ENCODE results near the gene ACTL10.
"Not testable (repeated sequence)": the region's sequence is repeated elsewhere in the genome, so short reads cannot be mapped to it uniquely, and the experiment has no call there.

The ACTL10 gene

GRCh38 chr20:33666293-33667244, at the start of gene ACTL10:
Gene ACTL10 (plus strand): TSS chr20:33666943. CDS start chr20:33667498, 555 bp downstream.
- peak; percentile 63 for DNase-seq (ENCODE audit: low read depth, low spot score)

DNA sequence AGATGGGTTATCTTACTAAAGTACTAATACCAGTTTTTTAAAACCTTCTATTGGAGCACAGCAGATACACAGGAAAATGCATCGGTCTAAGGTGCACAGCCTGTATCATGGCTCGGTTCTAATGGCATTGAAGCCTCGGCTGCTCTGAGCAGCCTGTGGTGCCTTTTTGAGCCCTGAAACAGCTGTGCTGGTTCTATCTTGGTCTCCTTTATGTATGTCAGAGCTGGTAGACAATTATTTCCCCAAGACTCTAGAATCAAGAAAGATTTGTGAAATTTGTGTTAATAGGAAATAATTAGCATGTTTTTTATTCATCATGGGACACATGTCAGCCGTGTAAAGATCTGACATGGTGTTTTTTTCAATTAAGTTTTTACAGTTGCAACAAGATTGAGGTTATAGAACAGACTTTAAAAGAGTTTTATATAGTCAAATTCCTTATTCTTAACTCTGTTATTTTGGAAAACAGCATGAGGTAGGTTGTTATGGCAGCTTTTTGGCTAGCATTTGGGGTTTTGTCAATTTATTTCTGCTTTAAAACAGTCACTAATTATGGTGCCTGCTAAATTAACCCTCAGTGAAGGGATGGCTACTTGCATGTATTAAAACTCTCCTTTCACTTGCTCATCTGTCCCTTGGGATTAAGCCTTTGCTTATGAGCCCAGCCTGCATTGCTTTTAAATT, 44.9 kb upstream of the ACTL10 start:
- DNase-seq (ENCODE audit: low read depth, low spot score) = no peak

- no peak for DNase-seq (ENCODE audit: low read depth, low spot score)
Observed at GRCh38 chr20:33622705-33623365, 43.9 kb upstream of the ACTL10 start.

DNA sequence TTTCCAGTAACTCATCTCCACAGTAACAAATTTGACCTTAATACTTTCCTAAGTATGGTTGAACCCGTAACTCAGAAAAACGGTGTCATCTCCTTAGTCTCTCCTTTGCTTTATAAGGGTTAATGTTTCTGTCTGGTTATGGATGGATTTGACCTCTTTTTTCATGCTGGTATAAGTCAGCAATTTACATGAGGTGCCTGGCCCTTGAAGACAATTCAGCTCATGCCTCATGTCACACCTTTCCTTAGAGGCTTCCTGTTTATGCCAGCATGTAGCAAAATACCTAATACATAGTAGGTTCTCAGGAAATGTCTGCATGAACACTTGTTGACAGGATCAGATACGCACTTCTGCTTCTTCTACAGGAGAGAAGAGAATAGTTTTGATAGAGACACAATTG, 42.3 kb upstream of the ACTL10 start:
- DNase-seq (ENCODE audit: low read depth, low spot score) = no peak

GRCh38 chr20:33626190-33626589, 40.6 kb upstream of the ACTL10 start:
- DNase-seq (ENCODE audit: low read depth, low spot score) = no peak

DNA sequence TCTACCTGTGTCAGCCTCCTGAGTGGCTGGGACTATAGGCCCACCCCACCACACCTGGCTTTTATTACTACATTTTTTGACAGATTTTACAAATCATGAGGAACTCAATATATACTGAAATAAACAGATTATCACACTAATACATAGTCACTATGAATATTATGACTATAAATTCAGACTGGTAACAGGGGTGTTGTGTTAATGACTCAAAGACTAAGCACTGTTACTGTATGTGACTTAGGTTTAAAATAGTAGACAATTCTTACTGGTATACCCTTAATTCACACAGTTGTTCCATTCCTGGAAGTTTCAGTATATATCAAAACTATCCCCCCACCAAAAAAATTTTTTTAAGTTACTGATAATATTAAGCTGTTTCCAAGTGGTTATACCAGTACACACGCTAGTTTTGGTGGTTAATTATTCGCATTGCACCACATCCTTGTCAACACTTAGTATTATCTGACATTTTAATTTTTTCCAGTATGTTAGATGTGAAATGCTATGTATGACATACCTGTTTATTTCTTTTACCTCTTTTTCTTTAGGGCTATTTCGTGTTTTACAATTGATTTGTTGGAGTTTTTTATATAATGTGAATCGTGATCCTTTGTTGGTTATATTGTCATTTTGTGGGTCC, 39.0 kb upstream of the ACTL10 start:
- DNase-seq (ENCODE audit: low read depth, low spot score) = no peak

- DNase-seq (ENCODE audit: low read depth, low spot score) = no peak
Observed at GRCh38 chr20:33629533-33629932, 37.2 kb upstream of the ACTL10 start.

- no peak for DNase-seq (ENCODE audit: low read depth, low spot score)
Observed at GRCh38 chr20:33629979-33630378, 36.8 kb upstream of the ACTL10 start.

GRCh38 chr20:33630507-33630906, 36.2 kb upstream of the ACTL10 start:
- no peak for DNase-seq (ENCODE audit: low read depth, low spot score)

GRCh38 chr20:33631910-33632309, 34.8 kb upstream of the ACTL10 start:
- DNase-seq (ENCODE audit: low read depth, low spot score) = not testable (repeated sequence)

DNA sequence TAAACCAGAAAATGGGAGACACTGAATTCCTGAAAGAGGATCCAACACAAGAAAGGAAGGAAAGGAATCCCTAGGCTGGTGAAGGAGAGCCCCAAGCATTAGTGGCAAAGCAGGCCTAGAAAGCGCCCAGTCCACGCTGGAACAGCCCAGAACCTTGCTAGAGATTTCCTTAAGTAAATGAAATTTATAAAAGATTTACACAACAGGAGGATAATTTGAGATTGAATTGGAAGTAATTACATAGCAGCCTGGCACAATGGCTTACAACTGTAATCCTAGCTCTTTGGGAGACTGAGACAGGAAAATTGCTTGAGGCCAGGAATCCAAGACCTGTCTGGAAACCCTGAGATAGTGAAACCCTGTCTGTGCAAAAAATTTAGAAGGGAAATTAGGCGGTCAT, 31.4 kb upstream of the ACTL10 start:
- DNase-seq (ENCODE audit: low read depth, low spot score) = no peak

DNA sequence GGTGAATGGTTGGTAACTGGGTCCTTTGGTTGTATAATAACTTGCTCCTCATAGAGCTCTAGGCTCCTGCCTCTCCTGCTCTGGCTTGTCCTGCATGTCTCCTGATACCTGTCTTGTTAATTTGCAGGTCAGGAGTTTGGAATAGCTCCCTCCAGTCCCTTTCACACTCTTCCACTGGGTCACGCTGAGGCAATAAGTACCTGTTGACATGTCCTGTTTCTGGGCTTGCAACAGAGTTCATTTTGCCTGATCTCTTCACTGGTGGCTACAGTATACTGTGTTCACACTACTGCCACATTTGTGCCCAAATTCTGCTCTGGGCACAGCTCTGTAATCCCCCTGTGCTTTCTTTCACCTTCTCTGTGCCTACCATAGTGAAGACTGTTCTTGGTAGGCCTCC, 30.0 kb upstream of the ACTL10 start:
- no peak for DNase-seq (ENCODE audit: low read depth, low spot score)

DNA sequence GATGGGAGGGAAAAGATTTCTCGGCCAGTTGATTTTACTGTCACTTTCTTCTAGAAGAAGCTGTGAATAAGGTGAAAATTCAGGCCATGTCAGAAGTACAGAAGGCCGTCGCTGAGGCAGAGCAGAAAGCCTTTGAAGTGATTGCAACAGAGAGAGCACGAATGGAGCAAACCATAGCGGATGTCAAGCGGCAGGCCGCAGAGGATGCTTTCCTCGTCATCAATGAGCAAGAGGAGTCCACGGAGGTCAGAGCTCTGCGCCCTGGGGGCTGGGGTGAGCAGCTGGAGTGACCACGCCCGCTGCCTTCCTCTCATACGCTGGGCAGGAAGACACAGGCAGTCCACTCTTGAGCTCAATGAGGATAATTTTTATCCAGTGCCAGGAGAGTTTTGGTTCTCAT, 26.5 kb upstream of the ACTL10 start:
- DNase-seq (ENCODE audit: low read depth, low spot score) = no peak

GRCh38 chr20:33644313-33645071, 22.3 kb upstream of the ACTL10 start:
- no peak for DNase-seq (ENCODE audit: low read depth, low spot score)

GRCh38 chr20:33645072-33645358, 21.7 kb upstream of the ACTL10 start:
- no peak for DNase-seq (ENCODE audit: low read depth, low spot score)

GRCh38 chr20:33645396-33645795, 21.3 kb upstream of the ACTL10 start:
- no peak for DNase-seq (ENCODE audit: low read depth, low spot score)

GRCh38 chr20:33646191-33646590, 20.6 kb upstream of the ACTL10 start:
- DNase-seq (ENCODE audit: low read depth, low spot score) = no peak

GRCh38 chr20:33646959-33647602, 19.7 kb upstream of the ACTL10 start:
- not testable (repeated sequence) for DNase-seq (ENCODE audit: low read depth, low spot score)

DNA sequence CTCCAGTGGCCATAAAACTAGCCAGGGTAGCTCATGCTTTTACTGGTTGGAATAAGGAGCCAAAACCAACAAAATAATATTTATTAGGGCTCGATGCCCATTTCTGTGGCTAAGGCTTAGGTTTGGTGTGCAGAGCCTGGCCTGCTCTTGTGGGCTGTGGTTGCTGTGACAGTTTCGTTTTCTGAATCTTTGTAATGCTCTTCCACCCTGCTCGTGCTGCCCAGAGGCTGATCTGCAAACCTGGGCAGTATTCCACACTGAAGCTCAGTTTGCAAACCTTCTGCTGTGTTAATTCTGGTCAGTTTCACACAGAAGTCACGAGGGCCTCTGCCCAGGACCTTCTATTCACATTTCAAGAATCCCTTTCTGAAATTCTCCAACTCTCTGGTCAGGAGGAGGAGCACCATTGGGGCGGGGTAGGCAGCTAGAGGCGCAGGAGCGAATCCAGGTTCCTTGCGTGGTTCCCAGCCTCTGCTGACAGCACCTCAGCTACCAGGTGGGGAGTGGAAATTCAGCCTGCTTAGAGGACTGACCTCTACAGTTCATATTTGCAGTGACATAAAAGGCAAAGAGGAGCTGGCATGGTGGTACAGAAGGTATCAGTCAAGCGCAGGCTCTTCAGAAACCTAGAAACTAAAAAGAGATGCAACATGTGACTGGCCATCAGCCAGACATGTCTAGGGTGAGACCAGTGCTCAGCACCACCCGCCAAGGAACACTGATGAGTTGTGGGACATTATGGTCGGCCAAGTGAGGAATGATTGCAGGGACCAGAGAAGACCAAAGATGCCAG, 18.9 kb upstream of the ACTL10 start:
- DNase-seq (ENCODE audit: low read depth, low spot score) = no peak
